WTC11 (cell line): ENCODE results near the gene IL11RA. TPM values are rescaled to one million over a fixed set of nuclear protein-coding genes. Genes with fewer than 3 reads are reported as not detected.

Source experiments
- ATAC-seq: fragments of 200-7000 bp; cut with Tn5 transposase; 2 replicates; pipeline ENCODE4 v1.10.0; 2021; ENCODE audit warnings: mild to moderate bottlenecking, moderate library complexity
- CTCF ChIA-PET: fragments of 300-600 bp; sonication (Branson Sonifier 250); formaldehyde crosslinking; loops from one replicate; lab custom pipeline; 2021; ENCODE audit warnings: antibody characterized with exemption; lab: Charles Lee
- POLR2A ChIA-PET: fragments of 350-600 bp; sonication (Branson Sonifier 250); formaldehyde crosslinking; loops from one replicate; lab custom pipeline; 2021; ENCODE audit warnings: antibody characterized with exemption; lab: Charles Lee
- DNase-seq: peaks from one replicate; pipeline ENCODE4 v3.0.0; 2021; ENCODE audit warnings: low spot score
- H3K27ac Mint-ChIP-seq: 2 replicates; pipeline ENCODE4 v1.8.0; 2021; ENCODE audit warnings: mixed read lengths
- H3K27me3 Mint-ChIP-seq: 2 replicates; pipeline ENCODE4 v1.8.0; 2021; ENCODE audit warnings: low read depth, mild to moderate bottlenecking, moderate library complexity, mixed read lengths
- H3K36me3 Mint-ChIP-seq: 2 replicates; pipeline ENCODE4 v1.8.0; 2021; ENCODE audit warnings: mixed read lengths
- H3K4me1 Mint-ChIP-seq: 2 replicates; pipeline ENCODE4 v1.8.0; 2022; ENCODE audit warnings: mixed read lengths
- H3K4me3 Mint-ChIP-seq: 2 replicates; pipeline ENCODE4 v1.8.0; 2021; ENCODE audit warnings: mild to moderate bottlenecking, moderate library complexity, mixed read lengths
- H3K9me3 Mint-ChIP-seq: 2 replicates; pipeline ENCODE4 v1.8.0; 2021; ENCODE audit warnings: mixed read lengths
- AFF4 ChIP-seq: sonication (generic); formaldehyde crosslinking; IDR thresholded peaks from 2 replicates; pipeline ENCODE4 v1.8.1; 2023; ENCODE audit warnings: mild to moderate bottlenecking, missing genetic modification reagents, borderline replicate concordance
- ATF3 ChIP-seq: sonication (generic); formaldehyde crosslinking; conservative IDR thresholded peaks from 2 replicates; pipeline ENCODE4 v1.8.1; 2022; ENCODE audit warnings: mild to moderate bottlenecking, missing genetic modification reagents
- CTCF ChIP-seq: fragments of 200-600 bp; IDR thresholded peaks from 2 replicates; pipeline ENCODE4 v1.8.0; 2022; ENCODE audit warnings: antibody characterized with exemption
- E2F5 ChIP-seq: sonication (generic); formaldehyde crosslinking; IDR thresholded peaks from 2 replicates; pipeline ENCODE4 v1.8.1; 2022; ENCODE audit warnings: mild to moderate bottlenecking, moderate library complexity, missing genetic modification reagents
- ESRRA ChIP-seq: sonication (generic); formaldehyde crosslinking; IDR thresholded peaks from 2 replicates; pipeline ENCODE4 v1.8.1; 2022; ENCODE audit warnings: mild to moderate bottlenecking, missing genetic modification reagents, borderline replicate concordance
- FOXK1 ChIP-seq: sonication (generic); formaldehyde crosslinking; IDR thresholded peaks from 2 replicates; pipeline ENCODE4 v1.8.0; 2022; ENCODE audit warnings: mild to moderate bottlenecking, moderate library complexity, missing genetic modification reagents
- HMGA2 ChIP-seq: fragments of 250-450 bp; sonication (Bioruptor Pico); IDR thresholded peaks from 2 replicates; pipeline ENCODE4 v1.4.0; 2021; ENCODE audit warnings: mild to moderate bottlenecking, moderate library complexity
- MLX ChIP-seq: sonication (generic); formaldehyde crosslinking; IDR thresholded peaks from 2 replicates; pipeline ENCODE4 v1.8.1; 2023; ENCODE audit warnings: mild to moderate bottlenecking, missing genetic modification reagents, moderate library complexity
- MYBL2 ChIP-seq: sonication (generic); formaldehyde crosslinking; IDR thresholded peaks from 2 replicates; pipeline ENCODE4 v1.8.1; 2023; ENCODE audit warnings: mild to moderate bottlenecking, moderate library complexity, missing genetic modification reagents
- NFATC4 ChIP-seq: fragments of 250-450 bp; sonication (Bioruptor Pico); IDR thresholded peaks from 2 replicates; pipeline ENCODE4 v1.9.0; 2021; ENCODE audit warnings: mild to moderate bottlenecking
- NR2C2 ChIP-seq: sonication (generic); formaldehyde crosslinking; IDR thresholded peaks from 2 replicates; pipeline ENCODE4 v1.8.0; 2022; ENCODE audit warnings: mild to moderate bottlenecking, missing genetic modification reagents
- PREB ChIP-seq: sonication (generic); formaldehyde crosslinking; IDR thresholded peaks from 2 replicates; pipeline ENCODE4 v1.8.1; 2022; ENCODE audit warnings: mild to moderate bottlenecking, missing genetic modification reagents, moderate library complexity, borderline replicate concordance
- RELA ChIP-seq: sonication (generic); formaldehyde crosslinking; IDR thresholded peaks from 2 replicates; pipeline ENCODE4 v1.8.1; 2022; ENCODE audit warnings: missing genetic modification reagents, mild to moderate bottlenecking, borderline replicate concordance
- ZBTB43 ChIP-seq: sonication (generic); formaldehyde crosslinking; IDR thresholded peaks from 2 replicates; pipeline ENCODE4 v1.8.1; 2023; ENCODE audit warnings: mild to moderate bottlenecking, missing genetic modification reagents
- ZNF232 ChIP-seq: sonication (generic); formaldehyde crosslinking; IDR thresholded peaks from 2 replicates; pipeline ENCODE4 v1.8.0; 2022; ENCODE audit warnings: mild to moderate bottlenecking, missing genetic modification reagents
- ZNF396 ChIP-seq: fragments of 250-450 bp; sonication (Bioruptor Pico); IDR thresholded peaks from 2 replicates; pipeline ENCODE4 v1.8.0; 2021; ENCODE audit warnings: mild to moderate bottlenecking, moderate library complexity, borderline replicate concordance
- ZNF416 ChIP-seq: fragments of 250-450 bp; sonication (Bioruptor Pico); IDR thresholded peaks from 2 replicates; pipeline ENCODE4 v1.9.0; 2021; ENCODE audit warnings: mild to moderate bottlenecking, inconsistent platforms
- ZNF423 ChIP-seq: fragments of 250-450 bp; sonication (Bioruptor Pico); IDR thresholded peaks from 2 replicates; pipeline ENCODE4 v2.1.2; 2022; ENCODE audit warnings: mild to moderate bottlenecking, moderate library complexity
- ZNF512 ChIP-seq: sonication (generic); formaldehyde crosslinking; IDR thresholded peaks from 2 replicates; pipeline ENCODE4 v1.8.1; 2022; ENCODE audit warnings: missing genetic modification reagents, borderline replicate concordance
- total RNA-seq: library from RNA; stranded (reverse); gene quantifications from 3 replicates; pipeline ENCODE4 v1.2.3, GENCODE V29; 2021

Gene IL11RA
- total RNA-seq, 1 experiment from 2014 or later, result 8.6 TPM

- TF ChIP-seq ZNF423 (CRISPR knock-in tag) (no peak), MLX (CRISPR knock-in tag) (no peak)
Observed at GRCh38 chr9:34686732-34687131, 34.7 kb downstream of the IL11RA start (continued).

- no peak for DNase-seq
- Mint-ChIP-seq H3K4me1 (peaks cover 16% of the 10 kb centered on the region), H3K27me3 (no peaks in the 10 kb centered on the region), H3K9me3 (no peaks in the 10 kb centered on the region), H3K27ac (no peak overlapping the region)
- POLR2A ChIA-PET, result no interaction called here
- no peak for TF ChIP-seq NFATC4 (CRISPR knock-in tag)
- TF ChIP-seq E2F5, result no peak
- TF ChIP-seq ATF3 (CRISPR knock-in tag), result no peak
- no peak for TF ChIP-seq ZNF512 (CRISPR knock-in tag)
- no peak for TF ChIP-seq MYBL2 (CRISPR knock-in tag)
- no peak for TF ChIP-seq ZNF232
- no peak for TF ChIP-seq AFF4 (CRISPR knock-in tag)
- no peak for TF ChIP-seq NR2C2 (CRISPR knock-in tag)
- no peak for TF ChIP-seq ZNF396 (CRISPR knock-in tag)
- TF ChIP-seq PREB (CRISPR knock-in tag), result no peak
- no peak for TF ChIP-seq HMGA2 (CRISPR knock-in tag)
- no peak for TF ChIP-seq RELA (CRISPR knock-in tag)
- no peak for TF ChIP-seq ZBTB43 (CRISPR knock-in tag)
- TF ChIP-seq CTCF, result no peak
- TF ChIP-seq ZNF416 (CRISPR knock-in tag), result no peak
- TF ChIP-seq FOXK1 (CRISPR knock-in tag), result no peak
- no peak for TF ChIP-seq ESRRA (CRISPR knock-in tag)
- TF ChIP-seq, all 79 proteins: peak for 0
- CTCF ChIA-PET, result interaction anchor here (3.3 to 9.0 kb wide), 2 partner anchors 14 to 15 kb away, joined by 23 to 60 read pairs; no protein-coding TSS in a partner anchor
- Mint-ChIP-seq H3K4me3 (no peak overlapping the region), H3K36me3 (no peaks in the 10 kb centered on the region)
- ATAC-seq, result no peak
Observed at GRCh38 chr9:34687276-34688030, 35.5 kb downstream of the IL11RA start.
